BLaER1 treated with 17β-estradiol and CSF1 and Interleukin-3, amounts not matched to agents 10 nM and 100 nM (cell line): ENCODE measurements around the gene AFF3.

Experiments
- H3K27ac ChIP-seq, 11 experiments: shearing (Covaris generic); formaldehyde crosslinking; 2 replicates each; pipeline ENCODE4 v1.8.1; 2022
- H3K27me3 ChIP-seq, 11 experiments: shearing (Covaris generic); formaldehyde crosslinking; 2 replicates each; pipeline ENCODE4 v1.8.1; 2022
- H3K36me3 ChIP-seq, 11 experiments: shearing (Covaris generic); formaldehyde crosslinking; 2 replicates each; pipeline ENCODE4 v1.8.1; 2022
- H3K4me1 ChIP-seq, 10 experiments: shearing (Covaris generic); formaldehyde crosslinking; 2 replicates each; pipeline ENCODE4 v1.8.1; 2022
- H3K4me2 ChIP-seq, 11 experiments: shearing (Covaris generic); formaldehyde crosslinking; 2 replicates each; pipeline ENCODE4 v1.8.1; 2022
- H3K4me3 ChIP-seq, 10 experiments: shearing (Covaris generic); formaldehyde crosslinking; 2 replicates each; pipeline ENCODE4 v1.8.1; 2022
- H3K9ac ChIP-seq, 11 experiments: shearing (Covaris generic); formaldehyde crosslinking; 2 replicates each; pipeline ENCODE4 v1.8.1; 2022
- H3K9me3 ChIP-seq, 11 experiments: shearing (Covaris generic); formaldehyde crosslinking; replicated peaks in 1 of 11; 2 replicates each; pipeline ENCODE4 v1.8.1; 2022
- H4K20me1 ChIP-seq, 11 experiments: shearing (Covaris generic); formaldehyde crosslinking; 2 replicates each; pipeline ENCODE4 v1.8.1; 2022
- Cebpa-rat ChIP-seq, 11 experiments: shearing (Covaris generic); IDR thresholded peaks; 2 replicates each; pipeline ENCODE4 v1.8.1; 2022

AFF3 gene

GRCh38 chr2:99886418-99886817 lies 256.0 kb downstream of the AFF3 start:
- no peak for TF ChIP-seq Cebpa-rat (IDR thresholded peaks at IDR 0.05)
- no peak overlapping the region for H3K4me2 ChIP-seq
- peaks cover 0 to 4% (median 0%) of the 10 kb centered on the region in 11 experiments; a peak in 1 of 22 replicates for H3K36me3 ChIP-seq
- peaks cover 0 to 7% (median 0%) of the 10 kb centered on the region in 11 experiments; a peak in 2 of 22 replicates for H3K27me3 ChIP-seq
- no peak overlapping the region for H3K27ac ChIP-seq
- peaks cover 0 to 18% (median 4%) of the 10 kb centered on the region in 11 experiments; a peak in 6 of 22 replicates for H4K20me1 ChIP-seq
- no peak overlapping the region for H3K4me3 ChIP-seq
- H3K9ac ChIP-seq: no peak overlapping the region
- H3K4me1 ChIP-seq: peaks cover 8 to 26% (median 21%) of the 10 kb centered on the region in 10 experiments; a peak in 18 of 20 replicates
- H3K9me3 ChIP-seq: no peaks in the 10 kb centered on the region

- H3K27me3 ChIP-seq: peaks cover 0 to 30% (median 0%) of the 10 kb centered on the region in 11 experiments; a peak in 4 of 22 replicates
- 0 out of 22 replicates have a peak, but pooled peaks cover 0 to 4% (median 0%) of the 10 kb centered on the region in 11 experiments for H3K36me3 ChIP-seq
Measured at GRCh38 chr2:99883358-99883757, 259.0 kb downstream of the AFF3 start.

GRCh38 chr2:99881901-99882591 lies 260.3 kb downstream of the AFF3 start:
- Histone ChIP-seq H3K4me1 (peaks cover 24 to 57% (median 43%) of the 10 kb centered on the region in 10 experiments), H3K4me3 (no peak overlapping the region), H3K4me2 (peak overlapping the region in 10 of 11 experiments; percentile 8 to 75 (median 50); a peak in 17 of 22 replicates), H3K9ac (no peak overlapping the region; a peak in 1 of 22 replicates), H3K9me3 (no peaks in the 10 kb centered on the region), H3K36me3 (0 out of 22 replicates have a peak, but pooled peaks cover 0 to 4% (median 0%) of the 10 kb centered on the region in 11 experiments), H3K27ac (no peak overlapping the region), H4K20me1 (peaks cover 0 to 24% (median 4%) of the 10 kb centered on the region in 11 experiments; a peak in 6 of 22 replicates), H3K27me3 (peaks cover 0 to 39% (median 0%) of the 10 kb centered on the region in 11 experiments; a peak in 4 of 22 replicates)
- no peak for TF ChIP-seq Cebpa-rat (IDR thresholded peaks at IDR 0.05)

More at GRCh38 chr2:99883358-99883757, 259.0 kb downstream of the AFF3 start:
- no peak overlapping the region for H3K4me3 ChIP-seq
- TF ChIP-seq Cebpa-rat (IDR thresholded peaks at IDR 0.05): no peak
- no peak overlapping the region for H3K9ac ChIP-seq
- no peak overlapping the region for H3K27ac ChIP-seq
- H3K9me3 ChIP-seq: no peaks in the 10 kb centered on the region
- H4K20me1 ChIP-seq: peaks cover 0 to 24% (median 4%) of the 10 kb centered on the region in 11 experiments; a peak in 6 of 22 replicates
- peaks cover 11 to 45% (median 32%) of the 10 kb centered on the region in 10 experiments for H3K4me1 ChIP-seq
- peak overlapping the region in 7 of 11 experiments; percentile 7 to 75 (median 46); a peak in 8 of 22 replicates for H3K4me2 ChIP-seq

GRCh38 chr2:99880964-99881294 lies 261.5 kb downstream of the AFF3 start:
- H3K27ac ChIP-seq: no peak overlapping the region
- peaks cover 25 to 57% (median 44%) of the 10 kb centered on the region in 10 experiments for H3K4me1 ChIP-seq
- no peak overlapping the region for H3K4me3 ChIP-seq
- 0 out of 22 replicates have a peak, but pooled peaks cover 0 to 3% (median 0%) of the 10 kb centered on the region in 11 experiments for H3K36me3 ChIP-seq
- H3K27me3 ChIP-seq: peaks cover 0 to 50% (median 0%) of the 10 kb centered on the region in 11 experiments; a peak in 4 of 22 replicates
- no peak overlapping the region for H3K9ac ChIP-seq
- peaks cover 0 to 24% (median 4%) of the 10 kb centered on the region in 11 experiments; a peak in 6 of 22 replicates for H4K20me1 ChIP-seq
- TF ChIP-seq Cebpa-rat (IDR thresholded peaks at IDR 0.05): no peak
- peak overlapping the region in 1 of 11 experiments; percentile 13; a peak in 1 of 22 replicates for H3K4me2 ChIP-seq
- no peaks in the 10 kb centered on the region for H3K9me3 ChIP-seq

- Histone ChIP-seq H3K9ac (no peak overlapping the region), H4K20me1 (peaks cover 0 to 24% (median 4%) of the 10 kb centered on the region in 11 experiments; a peak in 7 of 22 replicates), H3K9me3 (no peaks in the 10 kb centered on the region), H3K4me3 (no peak overlapping the region), H3K27me3 (peaks cover 0 to 56% (median 0%) of the 10 kb centered on the region in 11 experiments; a peak in 4 of 22 replicates), H3K4me2 (peak overlapping the region in 7 of 11 experiments; percentile 13 to 28 (median 22); a peak in 10 of 22 replicates), H3K36me3 (0 out of 22 replicates have a peak, but pooled peaks cover 0 to 3% (median 0%) of the 10 kb centered on the region in 11 experiments), H3K4me1 (peaks cover 25 to 57% (median 44%) of the 10 kb centered on the region in 10 experiments), H3K27ac (no peak overlapping the region)
- no peak for TF ChIP-seq Cebpa-rat (IDR thresholded peaks at IDR 0.05)
Measured at GRCh38 chr2:99880148-99880963, 262.0 kb downstream of the AFF3 start.

- no peak overlapping the region for H3K9ac ChIP-seq
- H3K27ac ChIP-seq: no peak overlapping the region
Measured at GRCh38 chr2:99879481-99879880, 262.9 kb downstream of the AFF3 start.

GRCh38 chr2:99878581-99879350 lies 263.6 kb downstream of the AFF3 start:
- Histone ChIP-seq H3K27ac (no peak overlapping the region), H3K36me3 (peaks cover 0 to 8% (median 0%) of the 10 kb centered on the region in 11 experiments; a peak in 3 of 22 replicates), H3K9ac (no peak overlapping the region), H3K4me3 (no peak overlapping the region), H3K9me3 (no peaks in the 10 kb centered on the region), H3K4me1 (peaks cover 24 to 54% (median 43%) of the 10 kb centered on the region in 10 experiments), H3K4me2 (peak overlapping the region; percentile 7 to 61 (median 49); a peak in 13 of 22 replicates), H4K20me1 (peaks cover 0 to 24% (median 4%) of the 10 kb centered on the region in 11 experiments; a peak in 7 of 22 replicates), H3K27me3 (peaks cover 0 to 56% (median 0%) of the 10 kb centered on the region in 11 experiments; a peak in 4 of 22 replicates)
- TF ChIP-seq Cebpa-rat (IDR thresholded peaks at IDR 0.05): no peak

More at GRCh38 chr2:99879481-99879880, 262.9 kb downstream of the AFF3 start:
- Histone ChIP-seq H3K4me2 (no peak overlapping the region; a peak in 1 of 22 replicates), H3K27me3 (peaks cover 0 to 56% (median 0%) of the 10 kb centered on the region in 11 experiments; a peak in 4 of 22 replicates), H3K4me1 (peaks cover 25 to 57% (median 44%) of the 10 kb centered on the region in 10 experiments), H3K36me3 (0 out of 22 replicates have a peak, but pooled peaks cover 0 to 3% (median 0%) of the 10 kb centered on the region in 11 experiments), H4K20me1 (peaks cover 0 to 24% (median 4%) of the 10 kb centered on the region in 11 experiments; a peak in 7 of 22 replicates), H3K9me3 (no peaks in the 10 kb centered on the region), H3K4me3 (no peak overlapping the region)
- no peak for TF ChIP-seq Cebpa-rat (IDR thresholded peaks at IDR 0.05)
